K562 (cell line): ENCODE results near the gene EDA. TPM values are rescaled to one million over a fixed set of nuclear protein-coding genes. Genes with fewer than 3 reads are reported as not detected.

Experiments
- MCM3 ChIP-seq: fragments of 450-650 bp; IDR thresholded peaks from 2 replicates; pipeline ENCODE4 v1.6.1; 2016
- SRSF9 ChIP-seq: fragments of 200-400 bp; formaldehyde crosslinking; IDR thresholded peaks from 2 replicates; pipeline ENCODE4 v1.6.1; 2017; ENCODE audit warnings: low read depth, low read length, borderline replicate concordance
- VEZF1 ChIP-seq: fragments of 200-800 bp; sonication (Bioruptor generic); IDR thresholded peaks from 2 replicates; pipeline ENCODE4 v1.6.1; 2017; ENCODE audit warnings: missing genetic modification characterization, missing compliant biosample characterization
- ZBTB40 ChIP-seq, 2 experiments: fragments of 450-650 bp in 1 of 2; sonication (generic) in 1 of 2; formaldehyde crosslinking in 1 of 2; IDR thresholded peaks; 2 replicates each; pipeline versions ENCODE4 v1.7.1 to v1.9.0; 2016 to 2022; ENCODE audit warnings: inconsistent platforms in 1 of 2, mild to moderate bottlenecking in 1 of 2, missing genetic modification reagents in 1 of 2
- polyA plus RNA-seq, 8 experiments: library from polyadenylated mRNA; depleted of rRNA in 4 of 8; stranded (reverse) in 5 of 8; unstranded in 3 of 8; fragments of >200 nt; fragmentation: Nextera tagmentation in 2 of 8; fragmentation: Illumina TruSeq in 1 of 8; extraction: Ambion mirVana in 2 of 8; extraction: Trizol in 1 of 8; gene quantifications; 2 replicates each; pipeline versions ENCODE4 v1.2.1 to v1.2.3, GENCODE V29; 2011 to 2014; ENCODE audit warnings: inconsistent platforms in 1 of 8, missing spikeins in 1 of 8
- total RNA-seq, 7 experiments: library from RNA; depleted of rRNA in 6 of 7; stranded (reverse); fragments of >200 nt in 6 of 7; fragmentation: Illumina TruSeq in 2 of 7; extraction: Trizol in 2 of 7; gene quantifications; 2 replicates each; pipeline versions ENCODE4 v1.2.1 to v1.2.3, GENCODE V29; 2011 to 2021; ENCODE audit warnings: low replicate concordance in 1 of 7

Gene EDA
- total and polyA plus RNA-seq, 9 of the 15 experiments (the other 6 are each of a cell fraction or from before 2014, with no cell fraction given) = 0.03 to 0.40 (median 0.07) TPM

- TF ChIP-seq ZBTB40 (IDR thresholded peaks at IDR 0.05) = no peak
- no peak for TF ChIP-seq ZBTB40 (CRISPR knock-in tag; IDR thresholded peaks at IDR 0.05)
- no peak for TF ChIP-seq MCM3
- no peak for TF ChIP-seq VEZF1 (CRISPR knock-in tag)
- no peak for TF ChIP-seq SRSF9
These were observed 375.8 kb downstream of the EDA start (continued) for GRCh38 chrX:69991685-69992084.
